ENCODE data around the gene TM2D1.

- TF ChIP-seq CTCF (IDR thresholded peaks at IDR 0.05), result no peak
- no peak for TF ChIP-seq POLR2A (IDR thresholded peaks at IDR 0.05)
Measured at GRCh38 chr1:61741711-61742619, 17.0 kb upstream of the TM2D1 start, which contains the start of gene PATJ.

Measured in ovary (tissue), 3 donors.